NCI-H524 (cell line): ENCODE data around the gene ZNF354C.
"Not testable (repeated sequence)": the region's sequence is repeated elsewhere in the genome, so short reads cannot be mapped to it uniquely, and the experiment has no call there.

ENCODE experiments used
- DNase-seq, 2 experiments: peaks; one replicate each; lab custom pipeline; 2025; lab: John Stamatoyannopoulos, UW

ZNF354C gene

DNA sequence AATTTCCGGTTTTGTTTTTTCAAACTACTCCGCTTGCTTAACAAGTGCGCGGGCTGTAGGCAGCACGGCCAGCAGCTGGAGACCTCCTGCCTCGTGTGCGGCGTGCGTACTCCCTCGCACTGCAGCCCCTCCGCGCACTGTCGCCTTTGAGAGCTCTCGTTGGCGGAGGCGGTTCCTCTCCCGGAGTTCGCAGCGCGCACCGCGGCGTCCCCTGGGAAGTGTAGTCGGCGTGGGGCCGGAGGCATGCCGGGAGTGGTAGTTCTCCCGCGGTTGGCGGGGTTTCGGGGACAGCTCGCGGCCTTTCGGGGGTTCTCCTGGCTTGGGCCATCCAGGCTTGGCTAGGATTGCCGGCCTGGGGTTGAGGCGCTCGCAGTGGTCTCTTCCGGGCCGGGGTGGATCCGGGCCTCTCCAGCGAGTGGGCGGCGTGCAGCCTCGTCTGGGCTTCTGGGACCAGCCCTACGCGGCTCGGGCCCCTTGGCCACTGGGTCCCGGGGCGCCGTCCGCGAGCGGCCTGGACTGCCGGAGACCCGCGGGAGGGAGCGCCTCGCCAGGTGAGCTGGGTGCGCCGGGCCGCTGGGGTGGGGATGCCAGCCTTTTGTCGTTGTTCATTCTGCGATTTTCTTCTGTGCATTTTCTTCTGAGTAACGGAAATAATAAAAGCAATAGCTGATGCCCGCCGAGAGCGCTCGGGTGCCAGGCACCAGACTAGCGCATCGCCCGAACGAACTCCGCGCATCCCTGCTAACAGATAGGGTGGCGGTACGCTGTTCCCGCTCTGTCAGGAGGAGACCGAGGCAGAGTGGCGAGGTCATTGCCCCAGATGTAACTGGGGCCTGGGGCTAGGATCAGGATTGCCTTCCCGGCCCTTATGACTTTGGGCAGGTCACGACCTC, at the start of gene ZNF354C:
ZNF354C (plus strand) TSS at position 258 of the 893 bp plus-strand sequence. CDS start 1,696 bp downstream, outside the sequence.
- DNase-seq: peak; percentile 86 to 93

DNA sequence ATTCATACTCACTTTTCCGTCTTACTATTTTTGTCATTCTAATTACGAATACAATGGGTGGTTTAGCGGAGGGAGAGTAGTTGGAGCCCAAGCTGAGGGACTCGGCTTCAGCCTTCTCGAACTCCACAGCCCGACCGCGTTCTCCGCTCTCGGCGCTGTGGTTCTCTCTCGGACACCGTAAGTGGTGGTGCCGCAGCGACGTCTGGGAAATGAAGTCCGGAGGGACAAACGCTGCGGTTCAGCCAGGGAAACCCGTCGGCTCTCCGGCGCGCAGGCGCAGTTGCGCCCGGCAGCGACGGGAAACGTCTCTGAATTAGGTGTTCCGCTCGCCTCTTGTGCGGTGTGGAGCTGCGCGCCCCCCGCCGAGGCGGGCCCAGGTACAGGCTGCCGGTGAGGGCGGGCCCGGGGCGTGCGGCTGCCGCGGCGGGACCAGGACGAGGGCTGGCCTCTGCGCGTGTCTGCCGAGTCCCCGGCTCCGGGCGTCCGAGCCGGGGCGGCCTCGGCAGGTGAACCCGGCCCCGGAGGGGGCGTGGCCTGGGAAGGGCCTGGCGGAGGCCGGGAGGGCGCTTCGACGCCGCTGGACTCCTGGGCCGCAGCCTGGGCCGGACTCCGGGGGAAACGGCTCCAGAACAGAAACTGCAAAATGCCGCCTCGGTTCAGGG, 36.5 kb upstream of the ZNF354C start, which contains the start of gene ZNF879:
ZNF879 (plus strand) TSS at position 277 of the 662 bp plus-strand sequence. CDS start 1,201 bp downstream, outside the sequence.
- peak; percentile 85 to 94 for DNase-seq

DNA sequence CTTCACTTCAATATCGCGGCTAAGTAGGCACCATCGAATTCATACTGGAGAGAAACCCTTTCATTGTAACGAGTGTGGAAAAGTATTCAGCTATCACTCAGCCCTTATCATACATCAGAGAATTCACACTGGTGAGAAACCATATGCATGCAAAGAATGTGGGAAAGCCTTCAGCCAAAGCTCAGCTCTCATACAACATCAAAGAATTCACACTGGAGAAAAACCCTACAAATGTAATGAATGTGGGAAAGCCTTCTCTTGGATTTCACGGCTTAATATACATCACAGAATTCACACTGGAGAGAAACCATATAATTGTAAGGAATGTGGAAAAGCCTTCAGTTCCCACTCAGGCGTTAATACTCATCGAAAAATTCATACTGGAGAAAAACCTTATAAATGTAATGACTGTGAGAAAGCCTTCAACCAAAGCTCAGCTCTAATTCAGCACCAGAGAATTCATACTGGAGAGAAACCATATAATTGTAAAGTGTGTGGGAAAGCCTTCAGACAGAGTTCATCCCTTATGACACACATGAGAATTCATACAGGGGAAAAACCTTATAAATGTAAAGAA, 27.1 kb upstream of the ZNF354C start:
- DNase-seq: no peak

DNA sequence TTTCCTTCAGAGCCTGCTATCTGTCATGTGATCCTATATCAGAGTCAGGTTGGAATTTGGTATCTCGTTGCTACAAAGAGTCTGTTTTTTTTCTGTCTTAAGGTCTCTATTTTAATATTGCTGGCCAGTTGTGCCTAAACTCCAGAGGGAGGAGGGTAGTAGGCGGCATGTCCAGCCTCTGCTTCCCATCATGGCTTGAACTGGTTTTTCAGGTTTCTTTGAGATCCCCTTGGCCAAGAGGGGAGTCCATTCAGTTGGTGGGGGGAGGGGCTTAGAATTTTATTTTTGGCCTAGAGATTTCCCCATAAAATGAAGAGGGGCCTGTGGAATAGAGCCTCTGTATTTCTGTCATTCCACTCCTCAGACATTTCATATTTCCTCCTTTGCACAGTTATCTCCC, 15.4 kb upstream of the ZNF354C start:
- no peak for DNase-seq

DNA sequence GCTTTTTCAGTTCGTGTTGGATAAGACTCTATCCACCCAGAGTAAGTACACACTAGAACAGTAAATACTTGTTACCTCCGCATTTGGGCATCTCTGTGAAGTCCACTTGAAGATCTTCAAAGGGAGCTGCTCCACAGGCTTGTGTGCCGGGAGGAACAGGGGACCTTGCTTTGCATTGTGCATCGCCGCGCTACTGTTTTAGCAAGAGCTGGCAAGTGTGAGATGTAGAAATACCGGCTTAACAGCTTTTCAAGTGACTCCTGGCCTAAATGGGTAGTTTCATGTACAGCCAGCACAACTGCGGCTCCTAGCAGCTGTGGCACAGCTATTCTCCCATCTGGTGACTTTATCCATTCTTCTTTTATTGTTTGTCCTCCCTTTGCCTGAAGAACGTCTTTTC, 8.4 kb upstream of the ZNF354C start:
- no peak for DNase-seq

DNA sequence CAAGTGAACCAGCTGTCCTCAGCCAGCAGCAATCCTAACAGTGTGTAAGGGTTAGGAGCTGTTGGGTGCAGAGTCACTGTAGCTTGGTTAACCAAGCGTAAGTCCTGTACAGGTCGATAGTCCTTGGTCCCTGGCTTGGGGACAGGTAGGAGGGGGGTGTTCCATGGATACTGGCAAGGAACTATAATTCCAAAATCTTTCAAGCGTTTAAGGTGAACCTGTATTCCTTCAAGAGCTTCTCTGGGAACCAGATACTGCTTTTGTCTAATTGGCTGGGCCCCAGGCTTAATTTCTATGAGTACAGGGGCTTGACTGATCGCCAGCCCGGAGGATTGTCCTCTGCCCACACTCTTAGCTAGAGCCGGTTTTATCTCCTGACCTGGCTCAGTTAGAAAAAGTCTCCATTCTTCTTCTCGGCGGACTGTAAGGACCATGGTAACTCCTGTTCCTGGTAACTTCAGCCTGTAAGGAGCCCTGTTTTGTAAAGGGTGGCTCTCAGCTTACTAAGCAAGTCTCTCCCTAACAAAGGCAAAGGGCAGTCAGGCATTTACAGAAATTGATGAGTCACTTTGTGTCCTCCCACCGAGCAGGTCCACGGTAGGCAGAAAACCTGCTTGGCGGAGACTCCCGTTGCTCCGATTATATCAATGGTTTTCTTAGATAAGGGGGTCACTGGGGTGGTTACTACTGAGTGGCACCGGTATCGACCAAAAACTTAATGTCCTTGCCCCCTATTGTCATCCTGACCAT, 6.0 kb upstream of the ZNF354C start:
- no peak for DNase-seq

DNA sequence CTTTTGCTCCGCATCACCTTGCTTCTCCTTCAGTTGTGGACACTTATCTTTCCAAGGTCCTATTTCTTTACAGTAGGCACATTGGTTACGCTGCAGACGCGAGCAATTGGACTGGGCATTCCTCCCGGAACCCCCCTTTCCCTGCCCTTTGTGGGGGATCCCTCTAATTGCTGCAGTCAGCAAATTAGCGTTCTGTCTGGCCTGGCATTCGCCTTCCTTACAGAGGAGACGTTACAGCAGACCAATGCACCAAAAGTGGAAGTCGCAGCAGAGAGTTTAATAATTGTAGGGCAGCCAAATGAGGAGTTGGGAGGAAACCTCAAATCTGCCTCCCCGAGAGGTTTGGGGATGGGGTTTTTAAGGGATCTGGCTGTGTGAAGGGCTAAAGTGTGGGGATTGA, 5.3 kb upstream of the ZNF354C start:
- no peak for DNase-seq

DNA sequence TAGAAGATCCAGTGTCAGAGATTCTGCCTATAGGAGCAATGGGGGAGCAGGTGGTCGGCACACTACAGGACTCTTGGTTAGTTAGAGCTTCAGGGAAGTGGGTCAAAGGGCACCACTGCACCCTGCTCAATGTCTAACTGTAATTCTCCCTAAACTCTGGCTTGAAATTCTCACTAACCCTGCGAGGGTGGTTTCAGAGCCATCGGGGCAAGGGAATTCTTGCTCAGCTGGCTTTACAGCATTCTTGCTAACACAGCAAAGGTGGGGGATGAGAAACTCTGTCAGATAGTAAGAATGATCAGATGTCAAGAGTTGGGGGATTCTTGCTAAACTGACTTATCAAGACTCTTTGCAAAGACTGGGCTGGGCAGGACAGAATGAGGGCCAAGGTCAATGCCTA, 4.7 kb upstream of the ZNF354C start:
- DNase-seq: no peak

DNA sequence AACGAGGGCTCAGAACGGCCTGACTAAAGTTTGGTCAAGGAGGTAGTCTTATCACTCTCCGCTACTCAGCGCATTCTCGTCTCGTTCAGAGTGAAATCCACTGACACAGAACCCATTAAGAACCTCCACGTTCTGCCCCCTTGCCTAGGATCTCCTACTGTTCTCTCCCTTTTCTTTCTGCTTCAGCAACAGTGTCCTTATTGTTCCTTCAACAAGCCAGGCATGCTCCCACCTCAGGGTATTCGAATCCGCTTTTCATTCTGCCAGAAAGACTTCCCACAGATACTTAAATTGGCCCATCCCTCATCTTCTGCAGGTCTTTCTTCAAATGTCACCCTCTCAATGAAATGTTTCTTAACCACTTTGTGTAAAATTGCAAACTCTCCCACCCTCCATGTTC, 4.3 kb upstream of the ZNF354C start:
- DNase-seq: no peak

DNA sequence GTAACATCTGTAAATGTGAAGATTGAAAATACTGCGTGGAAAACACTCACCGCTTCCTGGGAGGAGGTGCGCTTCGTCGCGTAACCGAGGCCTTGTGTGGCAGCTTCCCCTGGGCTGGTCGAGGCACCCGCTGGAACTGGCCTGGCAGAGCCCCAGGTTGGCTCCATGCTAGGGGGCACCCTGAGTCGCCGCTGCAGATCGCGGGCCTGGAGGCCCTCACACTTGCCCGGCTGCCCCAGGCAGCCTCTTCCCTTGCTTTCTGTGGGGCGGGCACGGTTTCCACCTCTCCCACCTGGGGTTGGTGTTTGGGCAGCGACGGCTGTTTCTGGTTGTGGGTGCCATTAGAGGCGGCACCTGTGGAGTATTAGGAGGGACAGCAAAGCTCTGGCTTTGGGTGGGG, 852 bp downstream of the ZNF354C start:
- no peak for DNase-seq

DNA sequence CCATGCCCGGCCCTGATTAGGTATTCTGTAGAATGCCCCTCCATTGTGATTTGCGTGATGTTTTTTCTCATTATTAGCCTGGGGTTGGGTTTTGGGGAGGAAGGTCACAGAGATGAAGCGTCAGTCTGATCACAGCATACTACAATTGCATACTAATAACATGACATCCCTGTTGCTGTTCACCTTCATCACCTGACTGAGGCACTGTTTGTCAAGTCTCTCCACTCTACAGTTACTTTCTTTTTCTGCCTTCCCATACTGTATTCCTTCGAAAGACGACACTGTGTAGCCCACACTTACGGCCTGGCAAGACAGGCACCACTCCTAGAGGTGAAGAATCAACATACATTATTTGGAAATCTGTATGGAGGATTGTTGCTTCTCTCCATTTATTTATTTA, 5.5 kb downstream of the ZNF354C start:
- no peak for DNase-seq

DNA sequence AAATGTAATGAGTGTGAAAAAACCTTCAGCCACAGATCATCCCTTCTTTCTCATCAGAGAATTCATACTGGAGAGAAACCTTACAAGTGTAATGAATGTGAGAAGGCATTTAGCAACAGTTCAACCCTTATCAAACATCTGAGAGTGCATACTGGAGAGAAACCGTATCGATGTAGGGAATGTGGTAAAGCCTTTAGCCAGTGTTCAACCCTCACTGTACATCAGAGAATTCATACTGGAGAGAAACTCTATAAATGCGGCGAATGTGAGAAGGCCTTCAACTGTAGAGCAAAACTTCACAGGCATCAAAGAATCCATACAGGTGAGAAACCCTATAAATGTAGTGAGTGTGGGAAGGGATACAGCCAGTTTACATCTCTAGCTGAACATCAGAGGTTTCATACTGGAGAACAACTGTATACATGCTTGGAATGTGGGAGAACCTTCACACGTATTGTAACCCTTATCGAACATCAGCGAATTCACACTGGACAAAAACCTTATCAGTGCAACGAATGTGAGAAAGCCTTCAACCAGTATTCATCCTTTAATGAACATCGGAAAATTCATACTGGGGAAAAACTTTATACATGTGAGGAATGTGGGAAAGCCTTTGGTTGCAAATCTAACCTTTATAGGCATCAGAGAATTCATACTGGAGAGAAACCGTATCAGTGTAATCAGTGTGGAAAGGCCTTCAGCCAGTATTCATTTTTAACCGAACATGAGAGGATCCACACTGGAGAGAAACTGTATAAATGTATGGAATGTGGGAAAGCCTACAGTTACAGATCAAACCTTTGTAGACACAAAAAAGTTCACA, 19.2 kb downstream of the ZNF354C start:
- no peak for DNase-seq

DNA sequence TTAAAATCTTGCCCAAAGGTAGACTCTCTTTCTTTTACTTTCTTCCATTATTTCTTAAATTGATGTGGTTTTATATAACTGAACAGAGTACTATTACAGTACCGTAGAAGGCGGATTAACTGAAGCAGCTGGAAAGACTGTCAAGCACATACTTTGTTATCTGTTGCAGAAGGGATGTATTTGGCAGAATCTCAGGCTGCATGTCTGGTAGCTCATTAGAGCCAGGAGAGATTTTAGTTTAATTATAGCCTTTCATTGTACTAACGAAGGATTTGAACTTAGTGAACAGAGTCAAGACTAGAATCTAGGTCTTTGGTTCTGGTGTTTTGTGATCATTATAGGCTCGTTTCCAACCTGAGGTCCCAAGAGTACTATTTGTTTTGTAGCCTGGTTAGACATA, 20.6 kb downstream of the ZNF354C start:
- no peak for DNase-seq

DNA sequence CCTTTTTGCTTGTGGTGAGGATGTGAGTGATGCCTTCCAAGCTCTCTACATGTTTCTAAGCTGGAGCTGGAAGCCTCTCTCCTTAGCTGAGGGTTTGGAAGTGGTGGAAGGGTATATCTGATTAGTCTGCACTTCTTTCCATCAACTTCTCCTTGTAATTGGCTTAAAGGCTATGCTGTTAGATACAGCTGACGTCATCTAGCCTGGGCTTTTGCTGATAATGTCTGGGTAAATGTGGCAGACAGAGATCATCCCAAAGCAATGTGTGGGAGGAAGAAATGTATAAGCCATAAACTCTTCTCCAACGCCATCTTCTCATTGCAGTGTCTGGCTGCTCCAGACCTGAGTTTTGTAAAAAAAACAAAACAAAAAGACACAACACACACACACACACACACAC, 29.3 kb downstream of the ZNF354C start:
- DNase-seq: no peak

DNA sequence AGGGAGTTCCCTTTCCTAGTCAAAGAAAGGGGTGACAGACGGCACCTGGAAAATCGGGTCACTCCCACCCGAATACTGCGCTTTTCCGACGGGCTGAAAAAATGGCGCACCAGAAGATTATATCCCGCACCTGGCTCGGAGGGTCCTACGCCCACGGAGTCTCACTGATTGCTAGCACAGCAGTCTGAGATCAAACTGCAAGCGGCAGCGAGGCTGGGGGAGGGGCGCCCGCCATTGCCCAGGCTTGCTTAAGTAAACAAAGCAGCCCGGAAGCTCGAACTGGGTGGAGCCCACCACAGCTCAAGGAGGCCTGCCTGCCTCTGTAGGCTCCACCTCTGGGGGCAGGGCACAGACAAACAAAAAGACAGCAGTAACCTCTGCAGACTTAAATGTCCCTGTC, 41.1 kb downstream of the ZNF354C start:
- not testable (repeated sequence) for DNase-seq

DNA sequence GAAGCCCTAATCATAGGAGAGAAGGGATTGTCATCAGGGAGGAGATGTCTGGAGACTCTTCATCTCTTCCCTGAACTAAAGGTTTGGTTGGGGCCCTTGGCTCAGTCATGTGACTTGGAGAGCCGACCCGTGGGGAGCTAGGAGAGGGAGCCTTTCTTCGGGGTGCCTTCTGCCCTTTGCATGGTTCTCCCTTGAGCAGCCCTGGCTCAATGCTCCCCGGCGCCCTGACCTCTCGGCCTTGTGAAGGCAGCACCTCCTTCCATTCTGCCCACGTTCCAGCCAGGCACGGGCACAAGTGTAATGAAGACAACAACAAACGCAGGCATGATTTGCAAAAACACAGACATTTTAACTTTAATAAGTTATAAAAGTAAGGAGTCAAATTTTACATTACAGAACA, 50.4 kb downstream of the ZNF354C start:
- DNase-seq: no peak

DNA sequence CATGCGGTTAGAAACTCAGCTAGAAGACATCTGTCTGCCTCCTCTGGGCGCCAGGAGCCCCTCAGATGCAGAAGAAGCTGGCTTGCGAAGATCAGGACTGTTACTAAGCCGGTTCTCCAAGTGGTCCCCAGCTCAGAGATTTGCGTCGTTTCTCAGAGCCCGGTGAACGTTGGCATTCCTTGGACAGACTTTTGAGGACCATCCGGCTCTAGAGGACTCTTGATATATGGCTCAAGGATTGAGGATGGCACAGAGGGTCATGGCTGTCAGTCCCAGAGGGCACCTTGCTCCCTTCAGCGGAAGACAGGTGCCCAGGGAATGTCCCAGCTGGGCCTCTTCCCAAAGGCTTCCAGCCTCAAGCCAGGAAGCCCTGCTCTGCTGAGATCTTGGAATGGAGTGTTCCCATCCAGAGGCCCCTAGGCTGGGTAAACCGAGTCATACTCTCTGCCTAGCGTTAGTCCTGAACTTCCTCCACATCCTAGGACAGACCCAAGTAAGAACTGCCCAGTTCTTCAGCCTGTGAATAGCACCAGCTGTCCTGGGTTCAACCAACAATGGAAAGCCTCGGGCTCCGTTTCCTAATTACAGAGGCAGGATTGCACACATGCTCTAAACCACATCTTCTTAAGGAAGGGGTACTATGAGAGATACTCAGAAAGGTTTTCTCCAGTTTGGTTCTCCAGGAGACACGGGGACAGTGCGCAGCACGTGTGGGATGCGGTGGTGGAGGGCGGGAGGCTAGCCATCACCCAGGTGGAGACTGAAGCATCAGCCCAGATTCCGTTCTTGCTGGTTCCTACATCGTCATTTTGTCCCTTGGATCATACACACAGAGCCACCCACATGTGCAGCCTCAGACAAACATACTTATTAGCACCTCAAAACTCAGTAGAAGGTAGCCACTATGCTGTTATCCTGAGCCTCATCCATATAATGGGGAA, 51.4 kb downstream of the ZNF354C start:
- DNase-seq: no peak

DNA sequence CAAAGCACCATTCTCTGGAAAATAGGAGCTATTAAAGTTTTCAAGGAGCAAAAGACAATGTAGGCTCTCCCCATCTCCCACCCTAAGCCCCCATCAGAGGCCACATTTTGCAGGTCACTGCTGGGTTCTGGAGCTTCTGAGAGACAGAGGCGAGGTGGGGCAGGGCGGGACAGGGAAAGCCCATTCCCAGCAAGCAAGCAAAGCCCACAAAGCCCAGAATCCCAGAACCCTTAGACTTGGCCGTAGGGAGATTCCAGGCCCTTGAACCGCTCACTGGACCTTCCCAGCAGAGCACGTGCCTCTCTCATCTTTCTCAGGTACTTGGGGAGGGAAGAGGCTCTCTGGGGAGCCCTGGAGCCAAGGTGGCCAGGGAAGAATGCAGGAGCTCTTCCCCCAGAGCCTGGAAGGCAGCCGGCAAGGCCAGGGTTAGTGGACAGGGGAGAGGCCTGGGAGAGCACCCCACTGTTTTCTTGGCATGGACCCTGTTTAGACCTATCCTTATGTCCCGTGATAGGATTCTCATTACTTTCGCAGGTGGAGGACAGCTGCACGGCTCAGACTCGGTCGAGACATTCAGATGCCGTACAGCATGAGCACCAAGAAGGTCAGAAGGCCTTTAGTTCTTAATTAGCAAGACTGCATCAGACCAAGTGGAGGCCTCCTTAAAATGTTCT, 52.4 kb downstream of the ZNF354C start:
- no peak for DNase-seq

DNA sequence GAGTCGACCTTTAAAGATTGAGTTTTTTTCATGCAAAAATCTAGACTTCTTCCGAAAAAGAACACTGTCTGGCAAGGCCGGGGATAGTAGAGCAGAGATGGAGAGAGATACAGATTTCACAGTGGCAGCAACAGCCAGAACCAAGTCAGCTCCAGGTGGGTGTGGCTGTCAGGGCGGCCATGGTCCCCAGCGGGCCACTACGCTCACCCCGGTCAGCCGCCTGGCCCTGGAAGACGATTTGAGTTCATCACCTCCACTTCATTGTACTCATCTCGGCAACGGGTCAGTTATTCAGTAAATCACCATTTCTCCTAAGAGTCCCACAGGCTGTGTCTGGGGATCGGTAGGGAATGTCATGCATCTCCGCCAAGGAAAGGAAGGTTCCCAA, 53.0 kb downstream of the ZNF354C start:
- DNase-seq: no peak
